ENCODE data around the gene MT1F.

Gene MT1F

DNA sequence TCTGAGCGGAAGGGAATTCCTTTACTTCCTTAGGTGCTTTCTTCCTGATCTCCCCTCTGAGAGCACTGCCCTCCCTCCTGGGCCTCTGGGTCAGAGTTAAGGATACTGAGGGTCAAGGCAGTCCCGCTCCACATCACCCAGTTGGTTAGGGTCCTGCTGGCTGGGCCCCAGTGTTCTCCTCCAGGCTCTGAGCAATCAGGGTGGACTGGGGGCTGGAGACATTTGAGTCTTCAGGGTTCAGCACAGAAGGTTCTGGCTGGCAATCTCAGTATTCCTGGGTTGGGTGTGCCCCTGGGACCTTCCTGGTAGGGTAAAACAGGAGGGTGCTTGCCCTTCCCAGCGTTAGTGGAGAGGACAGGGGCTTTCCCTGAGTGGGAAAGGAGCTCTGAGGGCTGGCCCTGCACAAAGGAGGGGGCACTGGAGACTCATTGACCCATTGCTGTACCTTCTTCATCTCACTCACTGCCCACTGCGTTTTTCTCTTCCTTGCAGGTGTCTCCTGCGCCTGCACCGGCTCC, 24.9 kb upstream of the MT1F start:
- DNase-seq (ENCODE audit: insufficient read length, low spot score) = no peak
- FAIRE-seq = no peak
- TF ChIP-seq PAX5 (IDR thresholded peaks at IDR 0.05; ENCODE audit: insufficient read depth, low read length, severe bottlenecking) = no peak
- TF ChIP-seq POLR2AphosphoS5 (IDR thresholded peaks at IDR 0.05; ENCODE audit: low read depth, low read length) = no peak
- TF ChIP-seq POLR2A (IDR thresholded peaks at IDR 0.05; ENCODE audit: low read depth, low read length) = no peak
- no peak for TF ChIP-seq SPI1 (IDR thresholded peaks at IDR 0.05; ENCODE audit: low read depth, low read length)
- no peak for TF ChIP-seq POU2F2 (IDR thresholded peaks at IDR 0.05; ENCODE audit: low read depth, low read length)
- no peak for TF ChIP-seq TAF1 (IDR thresholded peaks at IDR 0.05; ENCODE audit: low read depth, low read length)

DNA sequence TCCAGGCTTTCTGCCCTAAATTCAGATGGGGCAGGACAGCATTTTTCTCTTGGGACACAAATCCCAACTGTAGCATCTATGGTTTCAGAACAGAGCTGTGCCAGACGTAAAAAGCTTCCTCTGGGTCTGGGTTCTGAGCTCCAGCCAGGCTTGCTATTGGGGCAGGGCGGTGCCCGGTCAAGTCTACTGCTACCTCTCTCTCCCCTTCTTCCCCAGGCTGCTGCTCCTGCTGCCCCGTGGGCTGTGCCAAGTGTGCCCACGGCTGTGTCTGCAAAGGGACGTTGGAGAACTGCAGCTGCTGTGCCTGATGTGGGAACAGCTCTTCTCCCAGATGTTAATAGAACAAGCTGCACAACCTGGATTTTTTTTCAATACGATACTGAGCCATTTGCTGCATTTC, 24.2 kb upstream of the MT1F start:
- TF ChIP-seq POU2F2 (IDR thresholded peaks at IDR 0.05; ENCODE audit: low read depth, low read length) (no peak), POLR2A (IDR thresholded peaks at IDR 0.05; ENCODE audit: low read depth, low read length) (no peak), POLR2AphosphoS5 (IDR thresholded peaks at IDR 0.05; ENCODE audit: low read depth, low read length) (no peak), PAX5 (IDR thresholded peaks at IDR 0.05; ENCODE audit: insufficient read depth, low read length, severe bottlenecking) (no peak), TAF1 (IDR thresholded peaks at IDR 0.05; ENCODE audit: low read depth, low read length) (no peak), SPI1 (IDR thresholded peaks at IDR 0.05; ENCODE audit: low read depth, low read length) (no peak)
- no peak for DNase-seq (ENCODE audit: insufficient read length, low spot score)
- no peak for FAIRE-seq

DNA sequence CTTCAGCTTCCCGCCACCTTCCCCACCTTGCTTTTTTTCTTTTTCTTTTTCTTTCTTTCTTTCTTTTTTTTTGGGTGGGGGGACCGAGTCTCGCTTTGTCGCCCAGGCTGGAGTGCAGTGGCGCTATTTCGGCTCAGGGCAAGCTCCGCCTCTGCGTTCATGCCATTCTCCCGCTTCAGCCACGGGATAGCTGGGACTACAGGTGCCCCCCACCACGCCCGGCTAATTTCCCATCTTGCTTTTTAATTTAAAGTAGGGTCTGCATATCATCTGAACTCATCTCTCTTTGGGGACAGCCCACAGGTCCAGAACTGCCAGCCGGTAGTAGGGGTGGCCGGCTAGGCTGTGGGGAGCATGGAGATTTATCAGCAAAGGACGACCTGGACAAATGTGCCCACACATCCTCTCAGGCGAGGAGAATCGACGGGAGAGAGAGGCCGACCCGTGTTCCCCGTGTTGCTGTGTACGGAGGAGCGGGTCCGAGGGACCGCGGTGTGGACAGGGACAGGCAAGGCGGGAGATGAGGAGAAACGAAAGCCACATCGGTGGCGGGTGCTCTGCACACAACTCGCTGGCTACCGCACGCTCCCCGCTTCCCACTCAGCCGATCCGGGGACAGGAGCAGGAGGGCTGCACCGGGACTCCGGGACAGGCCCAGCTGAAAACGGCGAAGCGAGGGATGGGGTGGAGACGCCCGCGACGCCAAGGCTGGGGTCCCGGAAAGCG, 22.9 kb upstream of the MT1F start:
- DNase-seq (ENCODE audit: insufficient read length, low spot score) = no peak
- FAIRE-seq = no peak
- TF ChIP-seq PAX5 (IDR thresholded peaks at IDR 0.05; ENCODE audit: insufficient read depth, low read length, severe bottlenecking) = no peak
- TF ChIP-seq SPI1 (IDR thresholded peaks at IDR 0.05; ENCODE audit: low read depth, low read length) = no peak
- no peak for TF ChIP-seq POLR2A (IDR thresholded peaks at IDR 0.05; ENCODE audit: low read depth, low read length)
- TF ChIP-seq TAF1 (IDR thresholded peaks at IDR 0.05; ENCODE audit: low read depth, low read length) = no peak
- TF ChIP-seq POU2F2 (IDR thresholded peaks at IDR 0.05; ENCODE audit: low read depth, low read length) = no peak
- TF ChIP-seq POLR2AphosphoS5 (IDR thresholded peaks at IDR 0.05; ENCODE audit: low read depth, low read length) = no peak

DNA sequence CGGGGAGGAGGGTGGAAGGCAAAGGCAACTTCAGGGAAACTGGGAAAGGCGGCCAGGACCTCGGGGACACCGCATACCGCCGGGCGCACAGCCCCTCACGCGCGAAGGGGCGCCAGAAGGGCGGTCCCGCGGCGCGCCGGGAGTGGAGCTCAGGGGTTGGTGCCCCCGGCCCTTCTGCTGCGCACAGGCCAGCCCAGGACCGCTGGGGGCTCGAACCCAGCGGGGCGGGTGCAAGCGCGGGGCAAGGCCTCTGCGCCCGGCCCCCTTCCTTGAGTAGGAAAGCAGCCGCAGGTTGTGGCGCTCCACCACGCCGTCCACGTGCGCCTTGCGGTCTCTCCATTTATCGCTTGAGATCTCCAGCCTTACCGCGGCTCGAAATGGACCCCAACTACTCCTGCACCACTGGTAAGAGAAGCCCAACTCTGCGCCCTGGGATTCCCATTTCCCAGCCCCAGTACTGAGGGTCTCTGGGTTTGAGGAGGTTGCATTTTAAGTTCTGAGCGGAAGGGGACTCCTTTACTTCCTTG, 22.3 kb upstream of the MT1F start:
- FAIRE-seq (no peak), DNase-seq (ENCODE audit: insufficient read length, low spot score) (no peak)
- no peak for TF ChIP-seq POU2F2 (IDR thresholded peaks at IDR 0.05; ENCODE audit: low read depth, low read length)
- TF ChIP-seq PAX5 (IDR thresholded peaks at IDR 0.05; ENCODE audit: insufficient read depth, low read length, severe bottlenecking) = no peak
- no peak for TF ChIP-seq SPI1 (IDR thresholded peaks at IDR 0.05; ENCODE audit: low read depth, low read length)
- no peak for TF ChIP-seq POLR2A (IDR thresholded peaks at IDR 0.05; ENCODE audit: low read depth, low read length)
- TF ChIP-seq POLR2AphosphoS5 (IDR thresholded peaks at IDR 0.05; ENCODE audit: low read depth, low read length) = no peak

DNA sequence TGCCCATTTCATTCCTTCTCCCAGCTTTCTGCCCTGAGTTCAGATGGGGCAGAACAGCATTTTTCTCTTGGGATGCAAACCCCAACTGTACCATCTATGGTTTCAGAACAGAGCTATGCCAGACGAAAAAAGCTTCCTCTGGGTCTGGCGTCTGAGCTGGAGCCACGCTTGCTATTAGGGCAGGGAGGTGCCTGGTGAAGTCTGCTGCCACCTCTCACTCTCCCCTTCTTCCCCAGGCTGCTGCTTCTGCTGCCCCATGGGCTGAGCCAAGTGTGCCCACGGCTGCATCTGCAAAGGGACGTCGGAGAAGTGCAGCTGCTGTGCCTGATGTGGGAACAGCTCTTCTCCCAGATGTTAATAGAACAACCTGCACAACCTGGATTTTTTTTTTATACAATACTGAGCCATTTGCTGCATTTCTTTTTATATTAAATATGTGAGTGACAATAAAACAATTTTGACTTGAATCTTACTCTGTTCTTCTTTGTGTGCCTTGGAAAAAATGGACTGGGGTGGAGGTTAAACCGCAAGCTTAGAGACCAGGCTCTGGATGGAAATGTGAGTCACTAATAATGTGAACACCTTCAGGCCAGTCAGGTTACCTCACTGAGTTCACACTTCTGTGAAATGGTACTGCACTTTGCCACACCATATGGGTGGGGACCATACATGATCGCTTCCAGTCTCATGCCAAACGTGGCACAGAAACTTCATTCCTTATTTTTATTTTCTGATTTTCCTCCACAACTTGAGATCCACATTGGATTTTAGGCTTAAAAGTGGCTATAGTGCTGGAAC, 20.9 kb upstream of the MT1F start:
- FAIRE-seq (no peak), DNase-seq (ENCODE audit: insufficient read length, low spot score) (no peak)
- TF ChIP-seq SPI1 (IDR thresholded peaks at IDR 0.05; ENCODE audit: low read depth, low read length) (no peak), TAF1 (IDR thresholded peaks at IDR 0.05; ENCODE audit: low read depth, low read length) (no peak), PAX5 (IDR thresholded peaks at IDR 0.05; ENCODE audit: insufficient read depth, low read length, severe bottlenecking) (no peak), POLR2AphosphoS5 (IDR thresholded peaks at IDR 0.05; ENCODE audit: low read depth, low read length) (no peak), POU2F2 (IDR thresholded peaks at IDR 0.05; ENCODE audit: low read depth, low read length) (no peak), POLR2A (IDR thresholded peaks at IDR 0.05; ENCODE audit: low read depth, low read length) (no peak)

DNA sequence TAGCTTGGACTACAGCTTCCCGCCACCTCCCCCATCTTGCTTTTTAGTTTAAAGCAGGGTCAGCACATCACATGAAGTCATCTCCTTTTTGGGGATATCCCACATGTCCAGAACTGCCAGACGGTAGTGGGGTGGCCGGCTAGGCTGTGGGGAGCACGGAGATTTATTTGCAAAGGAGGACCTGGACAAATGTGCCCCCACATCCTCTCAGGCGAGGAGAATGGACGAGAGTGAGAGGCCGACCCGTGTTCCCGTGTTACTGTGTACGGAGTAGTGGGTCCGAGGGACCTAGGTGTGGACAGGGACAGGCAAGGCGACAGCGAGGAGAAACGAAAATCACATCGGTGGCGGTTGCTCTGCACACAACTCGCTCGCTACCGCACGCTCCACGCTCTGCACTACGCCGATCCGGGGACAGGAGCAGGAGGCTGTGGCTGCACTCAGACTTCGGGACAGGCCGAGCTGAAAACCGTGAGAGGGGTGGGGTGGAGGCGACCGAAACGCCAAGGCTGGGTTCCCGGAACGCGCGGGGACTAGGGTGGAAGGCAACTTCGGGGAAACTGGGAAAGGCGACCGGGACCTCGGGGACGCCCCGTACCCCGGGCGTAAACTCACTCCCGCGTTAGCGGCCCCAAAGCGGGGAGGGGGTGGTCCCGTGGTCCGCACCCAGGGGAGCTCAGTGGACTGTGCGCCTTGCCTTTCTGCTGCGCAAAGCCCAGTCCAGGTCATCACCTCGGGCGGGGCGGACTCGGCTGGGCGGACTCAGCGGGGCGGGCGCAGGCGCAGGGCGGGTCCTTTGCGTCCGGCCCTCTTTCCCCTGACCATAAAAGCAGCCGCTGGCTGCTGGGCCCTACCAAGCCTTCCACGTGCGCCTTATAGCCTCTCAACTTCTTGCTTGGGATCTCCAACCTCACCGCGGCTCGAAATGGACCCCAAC, 19.7 kb upstream of the MT1F start, which contains the start of gene MT1A:
Gene MT1A, plus strand, starts transcription at position 853 of the 937 bp plus-strand sequence. Its CDS starts 73 bp downstream, at position 926.
- DNase-seq (ENCODE audit: insufficient read length, low spot score) (no peak), FAIRE-seq (no peak)
- no peak for TF ChIP-seq POLR2AphosphoS5 (IDR thresholded peaks at IDR 0.05; ENCODE audit: low read depth, low read length)
- TF ChIP-seq POU2F2 (IDR thresholded peaks at IDR 0.05; ENCODE audit: low read depth, low read length) = no peak
- no peak for TF ChIP-seq POLR2A (IDR thresholded peaks at IDR 0.05; ENCODE audit: low read depth, low read length)
- no peak for TF ChIP-seq SPI1 (IDR thresholded peaks at IDR 0.05; ENCODE audit: low read depth, low read length)
- no peak for TF ChIP-seq PAX5 (IDR thresholded peaks at IDR 0.05; ENCODE audit: insufficient read depth, low read length, severe bottlenecking)
- no peak for TF ChIP-seq TAF1 (IDR thresholded peaks at IDR 0.05; ENCODE audit: low read depth, low read length)

DNA sequence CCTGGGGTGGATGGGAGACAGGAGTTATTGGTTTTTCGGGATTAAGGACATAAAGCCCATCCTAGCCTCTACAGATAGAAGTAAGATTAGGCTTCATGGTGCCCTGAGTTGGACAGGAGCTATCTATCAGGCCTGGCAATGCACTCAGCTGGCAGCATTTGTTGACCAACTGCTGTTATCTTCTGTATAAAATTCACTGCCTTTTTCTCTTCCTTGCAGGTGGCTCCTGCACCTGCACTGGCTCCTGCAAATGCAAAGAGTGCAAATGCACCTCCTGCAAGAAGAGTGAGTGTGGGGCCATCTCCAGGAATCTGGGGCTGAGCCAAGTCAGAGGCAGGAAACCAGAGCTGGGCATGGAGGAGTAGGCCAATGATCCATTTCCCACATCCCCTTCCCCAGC, 18.7 kb upstream of the MT1F start:
- DNase-seq (ENCODE audit: insufficient read length, low spot score) = no peak
- no peak for FAIRE-seq
- TF ChIP-seq TAF1 (IDR thresholded peaks at IDR 0.05; ENCODE audit: low read depth, low read length) (no peak), POU2F2 (IDR thresholded peaks at IDR 0.05; ENCODE audit: low read depth, low read length) (no peak), POLR2A (IDR thresholded peaks at IDR 0.05; ENCODE audit: low read depth, low read length) (no peak), PAX5 (IDR thresholded peaks at IDR 0.05; ENCODE audit: insufficient read depth, low read length, severe bottlenecking) (no peak), POLR2AphosphoS5 (IDR thresholded peaks at IDR 0.05; ENCODE audit: low read depth, low read length) (no peak), SPI1 (IDR thresholded peaks at IDR 0.05; ENCODE audit: low read depth, low read length) (no peak)

DNA sequence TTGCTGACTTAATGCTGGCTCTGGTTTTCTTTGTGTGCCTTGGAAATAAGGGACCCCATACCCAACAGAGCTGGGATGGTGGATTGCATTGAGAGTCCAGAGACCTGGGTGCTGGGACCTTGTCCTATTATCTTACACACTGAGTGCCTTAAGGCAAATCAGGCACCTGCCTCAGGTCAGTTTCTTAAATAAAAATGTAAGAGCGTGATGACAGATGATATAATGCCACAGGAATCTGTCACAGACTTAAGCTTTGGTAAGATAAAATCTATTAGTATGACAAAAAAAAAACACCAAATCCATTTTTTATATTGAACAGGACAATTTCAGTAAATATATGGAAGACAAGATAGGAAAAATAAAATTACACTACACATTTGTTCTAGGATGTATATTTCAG, 17.7 kb upstream of the MT1F start:
- DNase-seq (ENCODE audit: insufficient read length, low spot score) (no peak), FAIRE-seq (no peak)
- TF ChIP-seq POLR2AphosphoS5 (IDR thresholded peaks at IDR 0.05; ENCODE audit: low read depth, low read length) (no peak), SPI1 (IDR thresholded peaks at IDR 0.05; ENCODE audit: low read depth, low read length) (no peak), TAF1 (IDR thresholded peaks at IDR 0.05; ENCODE audit: low read depth, low read length) (no peak), POLR2A (IDR thresholded peaks at IDR 0.05; ENCODE audit: low read depth, low read length) (no peak), PAX5 (IDR thresholded peaks at IDR 0.05; ENCODE audit: insufficient read depth, low read length, severe bottlenecking) (no peak), POU2F2 (IDR thresholded peaks at IDR 0.05; ENCODE audit: low read depth, low read length) (no peak)

Data from GM12891 (cell line).